GM20431 (cell line): Measurements from ENCODE around the gene RBM33.

Experiments used
- in situ Hi-C: fragments of 300-500 bp; cut with MseI, MboI; formaldehyde crosslinking; loops from one replicate; pipeline ENCODE4 v1.15.0; 2020; ENCODE audit warnings: low sequenced_read_pairs; ENCODE audit not compliant: unreplicated experiment

Gene RBM33

GRCh38 chr7:155829796-155830470 lies 185.5 kb downstream of the RBM33 start:
- in situ Hi-C loops: no loop called here
